Measurements from ENCODE around the gene CHN1.

CHN1 gene

GRCh38 chr2:174972924-174973323 is 32.3 kb downstream of the CHN1 start:
- no peaks in the 10 kb centered on the region for H3K9me3 ChIP-seq (ENCODE audit: control insufficient read depth, insufficient read depth, low read length)
- H4K20me1 ChIP-seq (ENCODE audit: control insufficient read depth, insufficient read depth, low read depth, low read length): no peaks in the 10 kb centered on the region
- H3K27me3 ChIP-seq (ENCODE audit: control insufficient read depth, low read length): peaks cover 9% of the 10 kb centered on the region
- H3K79me2 ChIP-seq (ENCODE audit: control insufficient read depth, low read length): no peaks in the 10 kb centered on the region
- no peaks in the 10 kb centered on the region for H3K9me2 ChIP-seq (replicated peaks; ENCODE audit: control insufficient read depth, low read length)
- H3K4me3 ChIP-seq (ENCODE audit: low read length): no peak overlapping the region
- no peaks in the 10 kb centered on the region for H3K36me3 ChIP-seq (ENCODE audit: control insufficient read depth, low read length)
- H3K4me2 ChIP-seq (ENCODE audit: low read length): no peak overlapping the region
- H3K27ac ChIP-seq (ENCODE audit: low read depth, low read length): no peak overlapping the region
- no peaks in the 10 kb centered on the region for H3F3A ChIP-seq (ENCODE audit: control insufficient read depth, insufficient read depth)
- no peaks in the 10 kb centered on the region for H3K4me1 ChIP-seq (ENCODE audit: control insufficient read depth, low read length)
- TF ChIP-seq CTCF (IDR thresholded peaks at IDR 0.05; ENCODE audit: low read depth, low read length, poor library complexity, severe bottlenecking) (no peak), EZH2phosphoT487 (IDR thresholded peaks at IDR 0.05; ENCODE audit: borderline replicate concordance, low read length) (no peak)

- Histone ChIP-seq H3K9me3 (ENCODE audit: control insufficient read depth, insufficient read depth, low read length) (no peaks in the 10 kb centered on the region), H3K4me1 (ENCODE audit: control insufficient read depth, low read length) (no peaks in the 10 kb centered on the region), H4K20me1 (ENCODE audit: control insufficient read depth, insufficient read depth, low read depth, low read length) (no peaks in the 10 kb centered on the region), H3K27me3 (ENCODE audit: control insufficient read depth, low read length) (peaks cover 12% of the 10 kb centered on the region), H3K79me2 (ENCODE audit: control insufficient read depth, low read length) (no peaks in the 10 kb centered on the region), H3K4me3 (ENCODE audit: low read length) (no peak overlapping the region), H3K27ac (ENCODE audit: low read depth, low read length) (no peak overlapping the region), H3K9me2 (replicated peaks; ENCODE audit: control insufficient read depth, low read length) (no peaks in the 10 kb centered on the region), H3K36me3 (ENCODE audit: control insufficient read depth, low read length) (no peaks in the 10 kb centered on the region), H3K4me2 (ENCODE audit: low read length) (no peak overlapping the region), H3F3A (ENCODE audit: control insufficient read depth, insufficient read depth) (no peaks in the 10 kb centered on the region)
- TF ChIP-seq CTCF (IDR thresholded peaks at IDR 0.05; ENCODE audit: low read depth, low read length, poor library complexity, severe bottlenecking) (no peak), EZH2phosphoT487 (IDR thresholded peaks at IDR 0.05; ENCODE audit: borderline replicate concordance, low read length) (no peak)
Measured at GRCh38 chr2:174971868-174972781, 33.1 kb downstream of the CHN1 start.

- TF ChIP-seq EZH2phosphoT487 (IDR thresholded peaks at IDR 0.05; ENCODE audit: borderline replicate concordance, low read length): no peak
- TF ChIP-seq CTCF (IDR thresholded peaks at IDR 0.05; ENCODE audit: low read depth, low read length, poor library complexity, severe bottlenecking): no peak
- H3F3A ChIP-seq (ENCODE audit: control insufficient read depth, insufficient read depth): no peaks in the 10 kb centered on the region
- H3K9me3 ChIP-seq (ENCODE audit: control insufficient read depth, insufficient read depth, low read length): no peaks in the 10 kb centered on the region
- H3K27ac ChIP-seq (ENCODE audit: low read depth, low read length): no peak overlapping the region
- H3K9me2 ChIP-seq (replicated peaks; ENCODE audit: control insufficient read depth, low read length): no peaks in the 10 kb centered on the region
- H3K4me3 ChIP-seq (ENCODE audit: low read length): no peak overlapping the region
- H3K27me3 ChIP-seq (ENCODE audit: control insufficient read depth, low read length): peaks cover 17% of the 10 kb centered on the region
- H4K20me1 ChIP-seq (ENCODE audit: control insufficient read depth, insufficient read depth, low read depth, low read length): no peaks in the 10 kb centered on the region
- H3K36me3 ChIP-seq (ENCODE audit: control insufficient read depth, low read length): no peaks in the 10 kb centered on the region
- no peaks in the 10 kb centered on the region for H3K79me2 ChIP-seq (ENCODE audit: control insufficient read depth, low read length)
- H3K4me2 ChIP-seq (ENCODE audit: low read length): no peak overlapping the region
- H3K4me1 ChIP-seq (ENCODE audit: control insufficient read depth, low read length): no peaks in the 10 kb centered on the region
Measured at GRCh38 chr2:174970092-174970491, 35.1 kb downstream of the CHN1 start.
